PC-3 (cell line): ENCODE results near the gene UNK.

Experiments used
- EZH2 ChIP-seq: fragments of 300-600 bp; sonication (generic); IDR thresholded peaks from one replicate; pipeline ENCODE4 v1.6.1; 2017; ENCODE audit warnings: antibody characterized with exemption, mild to moderate bottlenecking, low read length; ENCODE audit not compliant: unreplicated experiment
- TF ChIP-seq, protein P1 (sequence below): fragments of 300-600 bp; sonication (generic); conservative IDR thresholded peaks from 2 replicates; pipeline ENCODE4 v1.5.1; 2017; ENCODE audit warnings: antibody characterized with exemption, low read depth, mild to moderate bottlenecking, low read length

- TF ChIP-seq, protein P1, sequence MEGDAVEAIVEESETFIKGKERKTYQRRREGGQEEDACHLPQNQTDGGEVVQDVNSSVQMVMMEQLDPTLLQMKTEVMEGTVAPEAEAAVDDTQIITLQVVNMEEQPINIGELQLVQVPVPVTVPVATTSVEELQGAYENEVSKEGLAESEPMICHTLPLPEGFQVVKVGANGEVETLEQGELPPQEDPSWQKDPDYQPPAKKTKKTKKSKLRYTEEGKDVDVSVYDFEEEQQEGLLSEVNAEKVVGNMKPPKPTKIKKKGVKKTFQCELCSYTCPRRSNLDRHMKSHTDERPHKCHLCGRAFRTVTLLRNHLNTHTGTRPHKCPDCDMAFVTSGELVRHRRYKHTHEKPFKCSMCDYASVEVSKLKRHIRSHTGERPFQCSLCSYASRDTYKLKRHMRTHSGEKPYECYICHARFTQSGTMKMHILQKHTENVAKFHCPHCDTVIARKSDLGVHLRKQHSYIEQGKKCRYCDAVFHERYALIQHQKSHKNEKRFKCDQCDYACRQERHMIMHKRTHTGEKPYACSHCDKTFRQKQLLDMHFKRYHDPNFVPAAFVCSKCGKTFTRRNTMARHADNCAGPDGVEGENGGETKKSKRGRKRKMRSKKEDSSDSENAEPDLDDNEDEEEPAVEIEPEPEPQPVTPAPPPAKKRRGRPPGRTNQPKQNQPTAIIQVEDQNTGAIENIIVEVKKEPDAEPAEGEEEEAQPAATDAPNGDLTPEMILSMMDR, result no peak
- no peak for TF ChIP-seq EZH2
Measured at GRCh38 chr17:75853433-75853832, 68.8 kb downstream of the UNK start.
